Measurements from ENCODE around the gene HOXB7.

Gene HOXB7

DNA sequence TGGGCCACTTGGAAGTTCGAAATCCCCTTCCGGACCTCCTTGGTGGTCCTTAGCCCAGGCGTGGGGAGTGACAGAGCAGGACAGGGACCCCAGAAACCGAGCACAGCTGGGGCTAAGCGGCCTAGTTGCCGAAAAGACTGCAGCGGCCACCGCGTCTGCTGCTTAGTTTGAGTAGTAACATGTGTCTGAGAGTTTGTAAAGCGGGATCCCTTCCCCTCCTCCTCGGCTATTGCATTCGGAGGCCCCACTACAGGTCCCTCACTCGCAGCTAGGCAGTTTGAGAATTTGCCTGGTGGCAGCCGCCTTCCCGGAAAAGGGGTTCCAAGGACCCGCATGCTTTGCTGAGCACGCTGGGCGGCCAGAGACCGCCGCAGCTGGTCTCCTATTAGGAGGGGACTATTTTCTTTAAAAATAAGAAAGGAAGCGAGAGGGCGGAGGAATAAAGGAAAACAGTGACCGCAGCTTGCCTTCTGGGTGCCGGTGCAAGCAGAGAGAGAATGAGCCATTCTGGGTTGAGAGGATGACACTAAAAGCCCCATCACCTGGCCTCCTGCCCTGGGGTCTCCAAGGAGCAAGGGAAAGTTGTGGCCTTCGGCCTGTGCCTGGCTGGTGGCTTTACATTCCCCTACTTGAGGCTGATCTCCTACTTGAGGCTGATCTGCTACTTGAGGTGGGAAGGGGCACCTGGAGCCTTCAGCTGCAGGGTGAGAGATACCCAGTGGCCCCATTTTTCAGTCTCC is 16.1 kb downstream of the HOXB7 start:
- Histone ChIP-seq H4K20me1 (ENCODE audit: insufficient read depth) (no peaks in the 10 kb centered on the region), H3K4me2 (no peak overlapping the region), H3K27me3 (ENCODE audit: insufficient read depth, low read depth) (peaks cover 31% of the 10 kb centered on the region), H3K36me3 (ENCODE audit: insufficient read depth) (no peaks in the 10 kb centered on the region), H2AFZ (ENCODE audit: low read depth) (0 out of 2 replicates have a peak overlapping the region, but pooled peaks have one; percentile 79), H3K9ac (no peak overlapping the region), H3K79me2 (ENCODE audit: insufficient read depth, low read depth) (no peaks in the 10 kb centered on the region), H3K27ac (no peak overlapping the region), H3K4me3 (IDR thresholded peaks at IDR 0.05; ENCODE audit: insufficient read depth, low read depth, low read length) (no peak overlapping the region), H3K4me1 (ENCODE audit: low read depth, poor library complexity, severe bottlenecking) (peaks cover 5% of the 10 kb centered on the region)
- TF ChIP-seq, protein P1, sequence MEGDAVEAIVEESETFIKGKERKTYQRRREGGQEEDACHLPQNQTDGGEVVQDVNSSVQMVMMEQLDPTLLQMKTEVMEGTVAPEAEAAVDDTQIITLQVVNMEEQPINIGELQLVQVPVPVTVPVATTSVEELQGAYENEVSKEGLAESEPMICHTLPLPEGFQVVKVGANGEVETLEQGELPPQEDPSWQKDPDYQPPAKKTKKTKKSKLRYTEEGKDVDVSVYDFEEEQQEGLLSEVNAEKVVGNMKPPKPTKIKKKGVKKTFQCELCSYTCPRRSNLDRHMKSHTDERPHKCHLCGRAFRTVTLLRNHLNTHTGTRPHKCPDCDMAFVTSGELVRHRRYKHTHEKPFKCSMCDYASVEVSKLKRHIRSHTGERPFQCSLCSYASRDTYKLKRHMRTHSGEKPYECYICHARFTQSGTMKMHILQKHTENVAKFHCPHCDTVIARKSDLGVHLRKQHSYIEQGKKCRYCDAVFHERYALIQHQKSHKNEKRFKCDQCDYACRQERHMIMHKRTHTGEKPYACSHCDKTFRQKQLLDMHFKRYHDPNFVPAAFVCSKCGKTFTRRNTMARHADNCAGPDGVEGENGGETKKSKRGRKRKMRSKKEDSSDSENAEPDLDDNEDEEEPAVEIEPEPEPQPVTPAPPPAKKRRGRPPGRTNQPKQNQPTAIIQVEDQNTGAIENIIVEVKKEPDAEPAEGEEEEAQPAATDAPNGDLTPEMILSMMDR (conservative IDR thresholded peaks at IDR 0.05; ENCODE audit: low read depth, low read length) = no peak

DNA sequence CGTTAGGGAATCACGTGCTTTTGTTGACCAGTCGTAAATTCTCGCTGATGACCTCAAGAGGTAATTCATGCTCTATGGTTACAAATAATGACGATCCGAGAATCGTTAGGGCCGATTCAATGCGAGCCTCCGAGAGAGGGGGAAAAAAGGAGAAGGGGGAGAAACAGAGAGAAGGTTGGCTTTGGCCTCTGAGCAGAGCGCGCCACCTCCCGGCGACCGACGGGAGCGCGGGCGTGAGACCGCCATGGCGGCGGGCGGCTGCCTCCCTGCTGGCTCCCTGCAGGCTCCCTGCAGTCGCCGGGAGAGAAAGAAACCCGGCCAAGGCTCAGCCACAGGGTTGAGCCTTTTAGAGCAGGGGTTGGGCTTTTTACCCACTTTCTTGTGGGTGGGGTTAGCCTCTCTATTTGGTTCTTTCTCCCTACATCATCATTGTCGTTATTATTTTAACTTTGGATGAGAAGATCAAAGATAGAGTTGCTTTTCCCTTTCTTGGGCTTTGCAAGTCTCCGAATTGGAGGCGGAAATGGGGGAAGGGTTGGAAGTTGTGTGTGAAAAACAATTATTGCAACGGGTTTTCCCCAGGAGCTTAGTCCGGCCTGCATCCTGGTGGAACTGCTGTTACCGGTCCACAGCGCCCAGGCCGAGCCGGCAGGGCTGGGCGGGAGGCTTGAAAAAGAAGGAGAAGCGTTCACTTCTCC is 16.8 kb downstream of the HOXB7 start:
- Histone ChIP-seq H3K4me2 (peak overlapping the region; percentile 47), H3K4me3 (IDR thresholded peaks at IDR 0.05; ENCODE audit: insufficient read depth, low read depth, low read length) (no peak overlapping the region), H2AFZ (ENCODE audit: low read depth) (peak overlapping the region; percentile 79), H3K9ac (no peak overlapping the region), H3K4me1 (ENCODE audit: low read depth, poor library complexity, severe bottlenecking) (peaks cover 5% of the 10 kb centered on the region), H3K27ac (no peak overlapping the region), H3K27me3 (ENCODE audit: insufficient read depth, low read depth) (peaks cover 25% of the 10 kb centered on the region), H4K20me1 (ENCODE audit: insufficient read depth) (no peaks in the 10 kb centered on the region), H3K36me3 (ENCODE audit: insufficient read depth) (no peaks in the 10 kb centered on the region), H3K79me2 (ENCODE audit: insufficient read depth, low read depth) (no peaks in the 10 kb centered on the region)
- TF ChIP-seq, protein P1 (conservative IDR thresholded peaks at IDR 0.05; ENCODE audit: low read depth, low read length) = peak; percentile 75

DNA sequence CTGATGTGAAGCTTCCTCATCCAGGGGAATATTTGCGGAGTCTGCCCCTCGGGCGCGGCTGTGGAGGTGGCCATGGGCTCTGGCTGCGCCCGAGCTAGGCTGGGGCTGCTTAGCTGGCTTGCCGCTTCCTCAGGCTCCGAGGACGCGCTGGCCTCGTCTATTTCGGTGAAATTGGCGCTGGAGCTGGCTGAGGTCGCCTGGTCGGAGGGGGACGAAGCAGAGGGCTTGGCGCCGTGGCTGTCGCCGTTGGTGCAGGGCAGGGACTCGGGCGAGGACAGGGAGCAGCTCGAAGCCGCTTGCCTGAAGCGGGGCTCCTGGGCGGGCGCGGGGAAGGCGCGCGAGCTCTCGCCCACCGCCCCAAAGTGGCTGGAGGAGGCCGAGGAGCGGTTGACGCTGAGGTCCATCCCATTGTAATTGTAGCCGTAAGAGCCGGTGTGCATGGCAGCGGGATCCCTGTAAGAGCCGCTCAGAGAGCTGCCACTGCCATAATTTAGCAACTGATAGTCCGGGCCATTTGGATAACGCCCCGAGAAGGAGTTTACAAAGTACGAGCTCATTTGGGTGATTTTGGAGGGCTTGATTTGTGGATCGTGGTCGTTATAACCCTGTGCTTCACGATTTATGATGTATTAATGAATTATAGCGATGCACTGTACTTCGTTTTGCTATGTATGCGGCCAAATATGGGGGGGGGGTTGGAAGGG is 17.5 kb downstream of the HOXB7 start, which contains the start of gene HOXB5:
Gene HOXB5, minus strand, starts transcription at position 654 of the 704 bp plus-strand sequence. Its CDS starts 97 bp downstream, at position 557.
- Histone ChIP-seq H3K9ac (no peak within 1 kb of the TSS), H3K4me3 (IDR thresholded peaks at IDR 0.05; ENCODE audit: insufficient read depth, low read depth, low read length) (no peak within 1 kb of the TSS), H4K20me1 (ENCODE audit: insufficient read depth) (no peaks in the 10 kb centered on the region), H3K4me1 (ENCODE audit: low read depth, poor library complexity, severe bottlenecking) (peaks cover 5% of the 10 kb centered on the region), H3K4me2 (peak within 1 kb of the TSS; percentile 71), H3K79me2 (ENCODE audit: insufficient read depth, low read depth) (no peaks in the 10 kb centered on the region), H3K27me3 (ENCODE audit: insufficient read depth, low read depth) (peaks cover 17% of the 10 kb centered on the region), H2AFZ (ENCODE audit: low read depth) (peak within 1 kb of the TSS; percentile 79), H3K36me3 (ENCODE audit: insufficient read depth) (no peaks in the 10 kb centered on the region), H3K27ac (no peak within 1 kb of the TSS)
- TF ChIP-seq, protein P1 (conservative IDR thresholded peaks at IDR 0.05; ENCODE audit: low read depth, low read length) = no peak

DNA sequence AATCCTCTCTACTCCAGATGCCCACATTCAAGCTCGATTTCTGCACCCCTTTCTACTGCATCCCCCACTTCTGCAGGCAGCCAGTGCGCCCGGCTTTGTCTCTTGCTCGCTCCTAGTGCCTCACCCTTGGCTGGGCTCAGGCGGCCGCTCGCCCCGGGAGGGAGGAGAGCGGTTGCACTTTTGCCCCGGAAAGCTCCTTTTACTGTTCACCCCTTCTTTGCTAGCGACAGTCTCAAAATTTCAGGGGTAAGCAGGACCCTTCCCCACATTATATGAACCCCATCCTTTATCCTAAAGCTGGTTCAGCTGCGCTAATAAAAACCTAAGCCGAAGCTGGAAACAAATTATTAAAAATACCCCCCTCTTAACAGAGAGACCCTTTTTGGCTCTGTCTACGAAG is 18.2 kb downstream of the HOXB7 start:
- H3K4me2 ChIP-seq = no peak overlapping the region
- no peak overlapping the region for H3K27ac ChIP-seq
- H3K4me1 ChIP-seq (ENCODE audit: low read depth, poor library complexity, severe bottlenecking) = peaks cover 5% of the 10 kb centered on the region
- no peak overlapping the region for H3K4me3 ChIP-seq (IDR thresholded peaks at IDR 0.05; ENCODE audit: insufficient read depth, low read depth, low read length)
- TF ChIP-seq, protein P1 (conservative IDR thresholded peaks at IDR 0.05; ENCODE audit: low read depth, low read length) = no peak
- no peaks in the 10 kb centered on the region for H4K20me1 ChIP-seq (ENCODE audit: insufficient read depth)
- H3K27me3 ChIP-seq (ENCODE audit: insufficient read depth, low read depth) = peaks cover 10% of the 10 kb centered on the region
- no peaks in the 10 kb centered on the region for H3K79me2 ChIP-seq (ENCODE audit: insufficient read depth, low read depth)
- H2AFZ ChIP-seq (ENCODE audit: low read depth) = no peak overlapping the region
- no peak overlapping the region for H3K9ac ChIP-seq
- no peaks in the 10 kb centered on the region for H3K36me3 ChIP-seq (ENCODE audit: insufficient read depth)
